ENCODE data around the gene TOP2B.

TOP2B gene

DNA sequence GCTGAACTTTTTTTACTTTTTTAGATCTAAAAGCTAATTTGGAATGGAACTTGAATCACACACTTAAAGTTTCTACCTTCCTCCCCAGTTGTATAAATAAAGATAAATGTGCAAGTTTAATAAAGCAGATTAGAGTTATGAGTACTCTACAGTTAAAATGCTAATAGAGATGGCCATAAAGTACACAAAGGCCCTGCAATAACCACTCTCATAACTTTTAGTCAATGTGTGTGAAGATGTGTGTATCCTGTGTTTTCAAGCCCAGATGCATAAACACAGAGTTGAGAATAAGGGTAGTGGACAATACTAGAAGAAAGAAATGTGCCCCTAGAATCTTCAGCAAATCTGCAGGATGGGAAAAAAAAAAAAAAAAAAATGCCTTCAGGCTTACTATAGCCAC lies 45.3 kb downstream of the TOP2B start:
- no peak for DNase-seq (ENCODE audit: low read depth)

DNA sequence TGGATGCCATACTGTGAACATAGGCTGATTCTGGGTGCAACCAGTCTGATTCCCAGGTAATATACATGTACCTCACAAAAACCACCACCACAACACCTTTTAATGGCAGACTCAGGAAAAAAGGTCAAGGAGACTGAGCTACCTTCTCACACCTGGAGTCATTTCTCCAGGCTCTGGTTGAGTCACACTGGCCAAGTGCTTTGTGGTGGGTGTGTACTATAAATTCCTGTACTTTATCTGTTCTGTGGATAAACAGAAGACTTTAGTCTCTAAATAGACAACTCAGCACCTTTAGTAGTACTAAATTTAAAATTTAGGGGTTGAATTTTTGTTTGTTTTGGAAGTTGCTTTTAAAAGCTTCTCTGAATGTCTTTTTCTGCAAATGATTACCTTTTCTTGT lies 46.7 kb downstream of the TOP2B start:
- no peak for DNase-seq (ENCODE audit: low read depth)

DNA sequence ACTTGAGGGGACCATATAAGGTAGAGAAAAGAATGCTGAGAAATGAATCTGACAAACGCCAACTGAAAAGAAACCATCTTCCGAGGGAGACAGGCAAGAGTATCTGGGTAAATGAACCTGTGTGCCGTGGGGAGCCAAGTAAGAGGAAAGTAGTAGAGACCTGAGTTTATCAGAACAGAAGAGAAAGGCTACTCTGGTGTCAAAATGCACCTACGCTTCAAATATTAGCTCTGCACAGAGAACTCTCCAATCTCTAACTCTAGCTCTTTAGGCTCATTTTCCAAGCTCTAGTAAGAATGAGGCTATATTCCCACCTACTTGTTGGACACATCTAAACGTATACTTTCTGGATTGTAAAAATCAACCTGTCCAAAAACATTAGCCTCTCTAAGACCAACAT lies 53.5 kb downstream of the TOP2B start:
- no peak for DNase-seq (ENCODE audit: low read depth)

DNA sequence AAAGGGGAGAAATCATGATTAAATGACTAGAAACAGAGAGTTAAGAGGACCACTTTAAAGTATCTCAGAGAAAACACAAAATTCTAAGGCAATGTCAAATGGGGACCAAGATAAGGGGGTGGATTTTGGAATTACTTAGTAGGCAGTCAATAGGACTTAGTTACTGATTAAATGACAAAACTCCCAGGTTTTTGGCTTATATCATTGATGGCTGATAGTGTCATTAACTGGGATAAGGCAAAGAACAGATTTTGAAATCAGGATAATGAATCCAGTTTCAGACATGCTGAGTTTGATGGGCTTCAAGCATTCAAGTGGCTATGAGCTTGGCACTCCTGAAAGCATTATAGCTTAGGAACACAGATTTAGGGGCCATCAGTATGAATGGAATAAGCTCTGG lies 53.9 kb downstream of the TOP2B start:
- DNase-seq (ENCODE audit: low read depth): no peak

GRCh38 chr3:25610167-25610566 lies 54.5 kb downstream of the TOP2B start:
- DNase-seq (ENCODE audit: low read depth): no peak

GRCh38 chr3:25604107-25604805 lies 60.5 kb downstream of the TOP2B start:
- no peak for DNase-seq (ENCODE audit: low read depth)

DNA sequence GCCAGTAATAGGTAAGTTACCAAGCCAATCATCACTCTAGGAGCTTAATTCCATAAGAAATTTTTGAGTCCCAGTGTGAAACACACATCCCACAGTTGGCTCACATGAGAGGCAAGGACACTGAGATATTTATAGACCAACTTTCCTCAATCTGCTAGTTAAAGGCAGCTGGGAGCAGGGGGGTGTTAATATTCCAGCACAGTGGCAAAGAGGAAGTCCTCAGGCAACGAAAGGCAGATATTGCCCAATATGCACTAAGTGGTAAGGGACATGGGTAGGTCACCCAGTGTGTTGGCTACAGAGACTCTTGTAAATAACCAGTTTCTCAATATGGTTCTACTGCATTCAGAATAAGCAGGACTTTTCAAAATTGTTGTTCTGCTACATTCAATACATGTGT lies 61.0 kb downstream of the TOP2B start:
- no peak for DNase-seq (ENCODE audit: low read depth)

DNA sequence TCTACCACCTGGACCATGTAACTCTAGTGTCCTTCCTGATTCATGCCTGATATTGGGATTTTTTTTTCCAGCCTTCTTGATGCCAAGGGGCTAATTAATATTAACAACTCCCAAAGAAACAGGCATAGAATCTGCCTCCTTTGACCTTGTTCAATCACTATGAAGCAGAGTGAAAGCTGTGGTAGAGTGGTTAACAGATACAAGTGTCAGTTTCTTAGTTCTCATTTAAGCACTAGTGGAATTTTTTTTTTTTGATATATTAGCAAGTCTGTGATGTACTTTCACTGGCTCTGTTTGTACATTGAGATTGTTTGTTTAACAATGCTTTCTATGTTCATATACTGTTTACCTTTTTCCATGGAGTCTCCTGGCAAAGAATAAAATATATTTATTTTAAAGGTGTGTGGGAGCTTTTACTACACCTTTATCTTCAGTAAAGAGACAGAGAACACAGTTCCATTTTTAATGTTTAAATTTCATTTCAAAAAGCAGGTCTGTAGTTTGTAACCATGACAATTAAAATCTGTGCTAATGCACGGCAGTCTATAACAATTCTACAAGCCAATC lies 67.1 kb downstream of the TOP2B start:
- DNase-seq (ENCODE audit: low read depth): no peak

GRCh38 chr3:25594007-25594502 lies 70.7 kb downstream of the TOP2B start:
- DNase-seq (ENCODE audit: low read depth): no peak

DNA sequence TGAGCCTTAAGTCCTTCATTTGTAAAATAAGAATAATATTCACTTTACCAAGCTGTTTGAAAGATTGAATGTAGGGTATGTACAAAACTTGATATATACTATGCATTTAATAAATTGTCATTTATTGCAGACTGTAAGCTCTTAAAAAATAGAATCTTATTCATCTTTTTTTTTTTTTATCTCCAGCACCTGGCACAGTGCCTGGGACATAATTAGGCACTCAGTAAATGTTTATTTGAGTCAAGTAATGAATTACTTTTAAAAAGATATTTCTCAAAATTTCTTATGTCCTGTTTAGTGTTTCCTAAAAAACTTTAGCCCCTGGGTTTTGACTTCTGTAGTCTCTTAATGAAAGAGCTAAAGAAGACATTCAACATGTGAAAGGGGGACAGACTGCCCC lies 71.7 kb downstream of the TOP2B start:
- no peak for DNase-seq (ENCODE audit: low read depth)

DNA sequence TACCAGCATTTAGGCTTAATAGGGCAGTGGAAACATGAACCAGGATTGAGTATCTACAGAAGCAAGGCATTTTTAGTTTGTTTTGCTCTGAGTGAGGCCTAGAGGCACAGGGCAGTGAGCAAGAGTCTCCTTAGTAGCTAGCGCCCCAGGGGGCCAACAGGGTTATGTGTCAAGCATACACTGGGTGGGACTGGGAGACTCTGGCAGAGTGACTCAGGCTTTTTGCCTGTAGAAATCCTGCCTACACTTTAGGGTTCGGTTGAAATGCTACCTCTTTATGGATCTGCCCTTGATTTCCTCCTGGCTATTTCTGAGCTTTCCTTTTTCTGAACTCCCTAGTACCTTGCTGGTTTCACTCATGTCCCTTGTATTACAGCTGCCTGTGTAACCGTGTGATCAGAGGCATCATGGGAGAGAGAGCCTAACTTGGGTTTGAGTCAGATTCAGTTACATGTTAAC lies 72.2 kb downstream of the TOP2B start:
- DNase-seq (ENCODE audit: low read depth): no peak

GRCh38 chr3:25589783-25590258 lies 74.9 kb downstream of the TOP2B start:
- DNase-seq (ENCODE audit: low read depth): no peak

GRCh38 chr3:25589104-25589782 lies 75.5 kb downstream of the TOP2B start:
- no peak for DNase-seq (ENCODE audit: low read depth)

DNA sequence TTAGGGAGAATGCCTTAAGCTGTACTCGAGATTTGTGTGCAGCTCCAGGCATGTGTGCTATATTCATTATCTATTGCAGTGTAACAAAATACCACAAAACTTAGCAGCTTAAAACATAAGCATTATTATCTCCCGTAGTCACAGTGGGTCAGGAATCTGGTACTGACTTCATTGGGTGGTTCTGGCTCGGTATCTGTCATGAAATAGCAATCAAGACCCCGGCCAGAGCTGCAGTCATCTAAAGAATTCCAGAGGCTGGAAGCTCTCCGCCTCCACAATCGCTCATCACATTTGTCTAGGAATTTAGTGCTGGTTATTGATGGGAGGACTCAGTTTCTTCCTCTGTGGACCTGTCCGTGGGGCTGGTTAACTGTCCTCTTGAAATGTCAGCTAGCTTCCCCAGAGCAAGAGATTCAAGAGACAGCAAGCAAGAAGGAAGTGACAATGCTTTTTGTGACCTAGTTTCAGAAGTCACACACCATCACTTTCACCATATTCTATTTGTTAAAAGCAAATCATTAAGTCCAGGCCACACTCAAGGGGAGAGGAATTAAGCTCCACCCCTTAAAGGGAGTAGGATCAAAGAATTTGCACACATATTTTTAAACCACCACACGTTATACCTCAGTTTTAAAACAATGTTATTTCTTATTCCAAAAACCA lies 76.1 kb downstream of the TOP2B start:
- no peak for DNase-seq (ENCODE audit: low read depth)

GRCh38 chr3:25587975-25588374 lies 76.7 kb downstream of the TOP2B start:
- no peak for DNase-seq (ENCODE audit: low read depth)

GRCh38 chr3:25587526-25587925 lies 77.2 kb downstream of the TOP2B start:
- DNase-seq (ENCODE audit: low read depth): no peak

GRCh38 chr3:25587094-25587493 lies 77.6 kb downstream of the TOP2B start:
- DNase-seq (ENCODE audit: low read depth): no peak

DNA sequence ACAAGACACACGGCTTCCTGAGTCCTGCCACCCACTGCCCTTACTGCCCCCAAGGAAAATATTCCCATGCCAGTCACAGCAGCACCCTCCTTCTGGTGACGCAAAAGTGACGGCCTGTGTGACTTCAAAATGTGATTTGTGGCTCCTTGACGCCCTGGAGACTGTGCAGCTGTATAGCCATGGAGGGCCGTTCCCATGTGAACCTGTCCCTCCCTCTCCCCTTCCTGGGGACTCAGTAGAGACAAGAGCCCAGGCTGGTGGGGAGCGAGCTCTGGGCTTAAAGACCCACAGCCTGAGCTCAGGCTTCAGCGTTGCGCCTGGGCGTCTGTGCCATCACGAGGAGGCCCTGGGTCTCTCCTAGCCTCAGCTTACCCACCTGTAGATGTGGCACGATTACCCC lies 78.2 kb downstream of the TOP2B start:
- no peak for DNase-seq (ENCODE audit: low read depth)

- no peak for DNase-seq (ENCODE audit: low read depth)
These were observed 78.6 kb downstream of the TOP2B start for GRCh38 chr3:25586167-25586505.

DNA sequence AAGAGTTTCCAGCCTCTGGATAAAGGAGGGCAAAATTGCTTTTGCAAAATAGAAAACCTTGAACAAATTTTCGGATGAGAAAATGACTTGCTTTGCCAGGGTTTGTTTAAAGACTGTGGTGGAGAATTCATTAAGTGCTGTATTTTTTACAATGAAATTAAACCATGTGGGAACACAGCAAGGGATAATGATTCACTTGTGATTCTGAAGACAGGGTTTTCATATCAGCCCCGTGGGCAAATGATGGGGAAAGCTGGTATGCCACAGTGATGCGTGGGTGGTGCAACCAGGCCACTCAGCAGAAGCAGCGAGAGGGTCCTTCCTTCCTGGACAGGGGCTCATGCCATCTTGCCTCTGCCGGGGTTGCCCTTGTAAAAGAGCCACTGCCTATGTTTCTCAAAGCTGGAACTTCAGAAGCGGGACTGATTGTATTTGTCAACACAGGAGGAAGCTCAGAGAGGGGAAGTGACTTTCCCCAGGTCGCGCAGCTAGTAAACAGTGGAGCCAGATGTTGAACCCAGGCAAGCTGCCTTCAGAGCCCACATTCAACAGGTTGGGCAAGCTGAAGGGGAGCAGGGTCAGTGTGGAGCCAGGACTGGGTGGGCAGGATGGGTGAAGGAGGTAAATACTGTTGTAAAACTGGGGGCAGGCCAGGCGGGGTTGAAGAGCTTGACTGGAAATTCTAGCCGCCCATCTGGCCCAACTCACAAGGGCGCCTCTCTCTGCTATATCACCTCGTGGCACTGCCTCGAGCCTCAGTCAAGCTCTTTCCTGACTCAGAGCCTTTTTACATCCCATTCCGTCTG lies 79.1 kb downstream of the TOP2B start:
- DNase-seq (ENCODE audit: low read depth): no peak

DNA sequence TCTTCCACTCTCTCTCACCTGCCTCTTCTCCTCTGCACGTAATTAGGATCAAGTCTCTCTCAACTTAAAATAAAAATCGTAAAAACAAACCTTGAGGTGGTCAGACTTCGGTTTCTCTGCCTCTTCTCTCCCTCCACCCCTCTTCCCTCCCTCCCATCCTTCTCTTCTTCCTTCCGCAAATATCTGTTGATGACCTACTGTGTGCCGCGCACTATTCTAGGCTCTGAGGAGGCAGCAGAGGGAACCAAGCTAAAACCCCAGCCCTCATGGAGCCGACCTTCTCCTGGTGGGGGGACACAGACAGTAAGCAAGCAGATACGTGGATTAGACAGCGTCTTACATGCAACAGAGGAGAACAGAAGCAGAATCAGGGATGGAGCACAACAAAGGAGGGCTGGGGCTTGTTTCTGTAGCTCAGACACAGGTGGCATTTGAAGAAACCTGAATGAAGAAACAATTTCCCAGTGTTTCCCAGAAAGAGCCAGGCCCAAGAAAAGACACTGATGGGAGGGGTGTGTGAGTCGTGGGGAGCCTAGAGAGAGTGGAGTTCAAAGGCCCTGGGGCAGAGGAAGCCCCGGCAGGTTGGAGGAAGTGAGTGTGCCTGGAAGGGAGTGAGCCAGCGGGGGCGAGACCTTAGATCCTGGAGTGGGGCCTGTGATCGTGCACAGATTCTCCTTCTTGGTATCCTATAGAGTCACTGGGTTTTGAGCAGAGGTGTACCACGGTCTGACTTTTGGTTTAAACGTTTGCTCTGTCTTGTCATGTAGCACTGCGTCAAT lies 80.5 kb downstream of the TOP2B start:
- DNase-seq (ENCODE audit: low read depth): no peak

All from stimulated activated CD8-positive, alpha-beta memory T cell treated with anti-CD3 and anti-CD28 coated beads, Interleukin-12 subunit alpha, Interleukin-12 subunit beta, amount 100 ng/mL, for 4 hours (primary cell).